Measurements from ENCODE around the gene MYO18A. TPM values are rescaled to one million over a fixed set of nuclear protein-coding genes. Genes with fewer than 3 reads are reported as not detected.

Gene MYO18A
- total and polyA plus RNA-seq, 2 experiments from 2014 or later: 186 to 564 TPM

GRCh38 chr17:29038085-29038795 lies 142.0 kb downstream of the MYO18A start:
- H3K27me3 ChIP-seq: no peaks in the 10 kb centered on the region
- no peaks in the 10 kb centered on the region for H3K36me3 ChIP-seq
- no peak for DNase-seq (ENCODE audit: low read depth in 1 of 2, low spot score in 1 of 2)
- no peaks in the 10 kb centered on the region for H3K9me3 ChIP-seq (ENCODE audit: low read depth)
- TF ChIP-seq CTCF (IDR thresholded peaks at IDR 0.05; ENCODE audit: low read depth, low read length): no peak
- H3K4me3 ChIP-seq: no peak overlapping the region
- peaks cover 17% of the 10 kb centered on the region for H3K4me1 ChIP-seq (ENCODE audit: low read depth)
- H3K27ac ChIP-seq: no peak overlapping the region

GRCh38 chr17:29037739-29038084 lies 142.5 kb downstream of the MYO18A start:
- Histone ChIP-seq H3K9me3 (ENCODE audit: low read depth) (no peaks in the 10 kb centered on the region), H3K4me1 (ENCODE audit: low read depth) (peaks cover 12% of the 10 kb centered on the region), H3K36me3 (no peaks in the 10 kb centered on the region), H3K27ac (no peak overlapping the region), H3K27me3 (no peaks in the 10 kb centered on the region), H3K4me3 (no peak overlapping the region)
- no peak for TF ChIP-seq CTCF (IDR thresholded peaks at IDR 0.05; ENCODE audit: low read depth, low read length)
- no peak for DNase-seq (ENCODE audit: low read depth in 1 of 2, low spot score in 1 of 2)

- H3K9me3 ChIP-seq (ENCODE audit: low read depth): no peaks in the 10 kb centered on the region
- DNase-seq (ENCODE audit: low read depth in 1 of 2, low spot score in 1 of 2): no peak
- H3K27me3 ChIP-seq: no peaks in the 10 kb centered on the region
- H3K36me3 ChIP-seq: no peaks in the 10 kb centered on the region
- H3K4me3 ChIP-seq: no peak overlapping the region
- no peak for TF ChIP-seq CTCF (IDR thresholded peaks at IDR 0.05; ENCODE audit: low read depth, low read length)
- no peak overlapping the region for H3K27ac ChIP-seq
- H3K4me1 ChIP-seq (ENCODE audit: low read depth): peaks cover 6% of the 10 kb centered on the region
Measured at GRCh38 chr17:29036584-29036983, 143.6 kb downstream of the MYO18A start.

GRCh38 chr17:29034510-29034909 lies 145.7 kb downstream of the MYO18A start:
- no peak for DNase-seq (ENCODE audit: low read depth in 1 of 2, low spot score in 1 of 2)
- H3K4me3 ChIP-seq: no peak overlapping the region
- H3K4me1 ChIP-seq (ENCODE audit: low read depth): no peaks in the 10 kb centered on the region
- no peaks in the 10 kb centered on the region for H3K27me3 ChIP-seq
- H3K36me3 ChIP-seq: no peaks in the 10 kb centered on the region
- no peak overlapping the region for H3K27ac ChIP-seq
- H3K9me3 ChIP-seq (ENCODE audit: low read depth): no peaks in the 10 kb centered on the region
- no peak for TF ChIP-seq CTCF (IDR thresholded peaks at IDR 0.05; ENCODE audit: low read depth, low read length)

- Histone ChIP-seq H3K27ac (no peak overlapping the region), H3K36me3 (no peaks in the 10 kb centered on the region), H3K9me3 (ENCODE audit: low read depth) (no peaks in the 10 kb centered on the region), H3K4me3 (no peak overlapping the region), H3K4me1 (ENCODE audit: low read depth) (no peaks in the 10 kb centered on the region), H3K27me3 (no peaks in the 10 kb centered on the region)
- TF ChIP-seq CTCF (IDR thresholded peaks at IDR 0.05; ENCODE audit: low read depth, low read length): no peak
- peak in 1 of 2 donors; percentile 57 for DNase-seq (ENCODE audit: low read depth in 1 of 2, low spot score in 1 of 2)
Measured at GRCh38 chr17:29032857-29033197, 147.4 kb downstream of the MYO18A start.
